Ovary (tissue), 10 donors: ENCODE measurements around the gene NR4A3. TPM values are rescaled to one million over a fixed set of nuclear protein-coding genes. Genes with fewer than 3 reads are reported as not detected.
A peak's percentile ranks its signal among the peaks of the same experiment; 100 is the strongest.

ENCODE experiments used
- DNase-seq, 5 donors: peaks; one replicate each; pipeline ENCODE4 v3.0.0-alpha.2; 2019 to 2020
- H3K27ac ChIP-seq, 2 donors: fragments of 200-600 bp; one replicate each; pipeline versions ENCODE4 v1.5.1 to v1.8.0; 2019 to 2022
- H3K27me3 ChIP-seq: fragments of 200-600 bp; one replicate; pipeline ENCODE4 v1.8.0; 2022
- H3K36me3 ChIP-seq: fragments of 200-600 bp; sonication (generic); one replicate; pipeline ENCODE4 v1.5.1; 2019
- H3K4me1 ChIP-seq: one replicate; pipeline ENCODE4 v1.8.1; 2013; ENCODE audit warnings: mild to moderate bottlenecking, moderate library complexity; ENCODE audit not compliant: insufficient read depth
- H3K4me3 ChIP-seq: fragments of 200-600 bp; sonication (generic); one replicate; pipeline ENCODE4 v1.5.1; 2017
- H3K9me3 ChIP-seq, 2 donors: fragments of 200-600 bp in 1 of 2; sonication (generic) in 1 of 2; one replicate each; pipeline versions ENCODE4 v1.5.1 to v1.8.1; 2013 to 2019; ENCODE audit warnings: mild to moderate bottlenecking in 1 of 2, moderate library complexity in 1 of 2
- EP300 ChIP-seq: sonication (generic); formaldehyde crosslinking; IDR thresholded peaks from one replicate; pipeline ENCODE4 v1.6.1; 2017; ENCODE audit warnings: antibody characterized with exemption
- POLR2A ChIP-seq: fragments of 450-650 bp; IDR thresholded peaks from one replicate; pipeline ENCODE4 v1.6.1; 2017; ENCODE audit warnings: antibody characterized with exemption, mild to moderate bottlenecking, moderate library complexity
- WGBS, 3 donors: extraction: QIAGEN DNeasy Blood & Tissue Kit in 1 of 3; methylation state at CpG; one replicate each; pipeline versions ENCODE4 v1.1.5 to v1.1.7; 2013 to 2017; 5-methylcytosine and 5-hydroxymethylcytosine counted together
- intact Hi-C, 4 donors: fragments of 100-400 bp; cut with DNase I; formaldehyde crosslinking; loops; one replicate each; pipeline versions ENCODE4 v1.11.0 to v1.15.1; 2022 to 2023
- long read RNA-seq, 3 donors: library from polyadenylated mRNA in 2 of 3; unstranded in 2 of 3; transcript quantifications; one replicate each; pipeline ENCODE4 v2.0.0 and lab custom pipeline, GENCODE V29; 2021 to 2026
- polyA plus RNA-seq, 2 donors: library from polyadenylated mRNA; stranded (reverse); fragments of 200-250 nt in 1 of 2; fragments of 350-450 nt in 1 of 2; fragmentation: Illumina TruSeq in 1 of 2; extraction: RNeasy Lipid Tissue Mini Kit (QIAGEN cat#74804) in 1 of 2; gene quantifications; one replicate each; pipeline ENCODE4 v1.2.3, GENCODE V29; 2013 to 2014
- total RNA-seq, 7 donors: library from RNA; depleted of rRNA in 2 of 7; stranded (reverse); fragments of >200 nt in 2 of 7; fragmentation: NEBNext Ultra II Directional in 3 of 7; extraction: Animal tissue kit (Norgen Biotek cat#: 25700) in 3 of 7; gene quantifications; one replicate each; pipeline versions ENCODE4 v1.1.0 to v1.2.4, GENCODE V29; 2016 to 2023
- TF ChIP-seq, protein P1 (sequence below), 3 donors: fragments of 450-650 bp in 2 of 3; fragments of 200-600 bp in 1 of 3; IDR thresholded peaks; one replicate each; pipeline versions ENCODE4 v1.5.1 to v1.8.0; 2016 to 2022; ENCODE audit warnings: antibody characterized with exemption in 3 of 3, mild to moderate bottlenecking in 1 of 3
- donor health status: DM: no; HTN: no; CAD: no; lungs with moderate emphysema.
- donor health status: DM: no; HTN: no; CAD: no.
- donor health status: Bipolar disorder and iron deficiency.
- donor health status: DM: yes; HTN: yes; CAD: no.
- donor health status: DM: no; HTN: no; CAD: no.
- donor health status: DM: yes; HTN: yes; CAD: no.

NR4A3 gene
- total RNA-seq (100 to 1,000 TPM in 1 of 7 donors, 10 to 100 TPM in 5, 1 to 10 TPM in 1; 9.0 to 177 (median 39.3) TPM), polyA plus RNA-seq (1 to 10 TPM; 2.8 to 3.4 TPM)
- long read RNA-seq, donor 1, partial matches to known transcripts = 0 of 1 reads
- long read RNA-seq, donor 1, other reads (novel, unspliced or antisense) = 1 of 1 reads
- long read RNA-seq, donor 2 = 0 reads
- long read RNA-seq, donor 3, partial matches to known transcripts = 0 of 2 reads
- long read RNA-seq, donor 3, other reads (novel, unspliced or antisense) = 2 of 2 reads

DNA sequence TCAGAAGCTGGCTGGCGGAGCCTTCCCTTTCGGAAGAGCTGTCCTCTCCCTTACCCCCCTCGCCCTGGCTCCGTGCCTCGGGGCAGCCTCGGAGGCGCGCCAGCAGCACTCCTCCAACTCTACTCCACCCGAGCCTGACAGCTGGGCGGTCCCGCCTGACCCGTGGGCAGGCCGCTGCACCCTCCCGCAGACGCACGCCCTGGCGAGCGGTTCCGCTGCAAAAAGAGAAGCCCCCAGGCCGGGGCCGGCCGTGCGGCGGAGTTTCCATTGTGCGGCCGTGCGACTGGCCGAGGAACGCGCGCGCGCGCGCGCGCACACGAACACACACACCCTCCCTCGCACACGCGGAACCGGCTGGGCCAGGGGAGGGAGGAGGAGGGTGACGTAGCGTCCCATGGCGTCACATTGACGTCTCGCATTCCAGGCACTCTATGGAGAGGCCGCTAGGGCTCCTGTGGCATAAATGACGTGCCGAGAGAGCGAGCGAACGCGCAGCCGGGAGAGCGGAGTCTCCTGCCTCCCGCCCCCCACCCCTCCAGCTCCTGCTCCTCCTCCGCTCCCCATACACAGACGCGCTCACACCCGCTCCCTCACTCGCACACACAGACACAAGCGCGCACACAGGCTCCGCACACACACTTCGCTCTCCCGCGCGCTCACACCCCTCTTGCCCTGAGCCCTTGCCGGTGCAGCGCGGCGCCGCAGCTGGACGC is at the start of gene NR4A3:
Gene NR4A3 (plus strand): TSS at position 490 of the 713 bp plus-strand sequence. CDS start 6,158 bp downstream, outside the sequence.
- Histone ChIP-seq H3K9me3 (no peaks in the 10 kb centered on the region), H3K27ac (peak within 1 kb of the TSS; percentile 98 to 99), H3K27me3 (no peaks in the 10 kb centered on the region), H3K4me3 (peak within 1 kb of the TSS; percentile 96), H3K36me3 (no peaks in the 10 kb centered on the region), H3K4me1 (peaks cover 4% of the 10 kb centered on the region)
- intact Hi-C loops = loop anchor here in 2 of 4 donors (5.0 to 10.0 kb wide), 2 partner anchors 83 to 86 kb away; partner anchors contain the start of gene STX17 (in 2 of the 2)
- TF ChIP-seq EP300 (peak; percentile 94), POLR2A (peak; percentile 87)
- TF ChIP-seq, protein P1, sequence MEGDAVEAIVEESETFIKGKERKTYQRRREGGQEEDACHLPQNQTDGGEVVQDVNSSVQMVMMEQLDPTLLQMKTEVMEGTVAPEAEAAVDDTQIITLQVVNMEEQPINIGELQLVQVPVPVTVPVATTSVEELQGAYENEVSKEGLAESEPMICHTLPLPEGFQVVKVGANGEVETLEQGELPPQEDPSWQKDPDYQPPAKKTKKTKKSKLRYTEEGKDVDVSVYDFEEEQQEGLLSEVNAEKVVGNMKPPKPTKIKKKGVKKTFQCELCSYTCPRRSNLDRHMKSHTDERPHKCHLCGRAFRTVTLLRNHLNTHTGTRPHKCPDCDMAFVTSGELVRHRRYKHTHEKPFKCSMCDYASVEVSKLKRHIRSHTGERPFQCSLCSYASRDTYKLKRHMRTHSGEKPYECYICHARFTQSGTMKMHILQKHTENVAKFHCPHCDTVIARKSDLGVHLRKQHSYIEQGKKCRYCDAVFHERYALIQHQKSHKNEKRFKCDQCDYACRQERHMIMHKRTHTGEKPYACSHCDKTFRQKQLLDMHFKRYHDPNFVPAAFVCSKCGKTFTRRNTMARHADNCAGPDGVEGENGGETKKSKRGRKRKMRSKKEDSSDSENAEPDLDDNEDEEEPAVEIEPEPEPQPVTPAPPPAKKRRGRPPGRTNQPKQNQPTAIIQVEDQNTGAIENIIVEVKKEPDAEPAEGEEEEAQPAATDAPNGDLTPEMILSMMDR (IDR thresholded peaks at IDR 0.05) = peak; percentile 11 to 80 (median 72)
- peak; percentile 92 to 97 (median 96) for DNase-seq
- WGBS, 3 donors = 0 to 1% (median 0%) methylated on average over 64 to 75 of the region's 75 CpGs

DNA sequence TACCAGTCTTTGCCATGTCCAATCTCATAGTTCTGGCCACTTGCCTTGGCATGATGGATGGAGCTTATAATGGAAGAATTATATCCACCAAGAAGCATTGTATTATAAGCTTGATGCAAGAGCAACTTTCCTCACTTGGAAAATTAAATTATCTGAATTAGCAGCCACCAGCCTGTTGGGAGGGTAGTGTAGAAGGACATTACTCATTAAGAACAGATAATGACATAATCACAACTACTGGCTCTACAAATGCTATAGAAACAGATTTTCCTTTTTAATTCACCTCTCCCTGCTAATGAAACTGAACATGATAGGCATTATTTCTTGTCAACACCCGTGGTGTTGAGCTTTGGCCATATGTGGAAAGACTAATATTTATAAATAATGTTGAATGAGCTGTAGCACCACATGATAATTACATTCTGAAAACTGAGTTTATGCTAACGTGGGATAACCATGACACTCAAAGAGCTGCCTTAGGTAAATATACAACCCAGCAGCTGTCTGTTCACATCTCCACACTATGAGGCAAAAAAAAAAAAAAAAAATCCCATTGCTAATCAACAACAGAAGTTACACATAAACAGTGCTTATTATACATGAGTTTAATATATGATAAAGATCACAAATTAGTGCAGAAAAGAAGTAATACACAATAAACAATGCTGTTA is 48.1 kb upstream of the NR4A3 start:
- WGBS, 3 donors = 31 to 68% (median 34%) methylated on average over 2 of the region's 2 CpGs
- no peak for DNase-seq
- no peaks in the 10 kb centered on the region for H3K27me3 ChIP-seq
- H3K4me3 ChIP-seq = no peak overlapping the region
- no peaks in the 10 kb centered on the region for H3K9me3 ChIP-seq
- H3K4me1 ChIP-seq = no peaks in the 10 kb centered on the region
- H3K27ac ChIP-seq = no peak overlapping the region
- H3K36me3 ChIP-seq = no peaks in the 10 kb centered on the region
- intact Hi-C loops = no loop called here
- TF ChIP-seq, protein P1 (IDR thresholded peaks at IDR 0.05) = no peak
- TF ChIP-seq POLR2A (no peak), EP300 (no peak)

DNA sequence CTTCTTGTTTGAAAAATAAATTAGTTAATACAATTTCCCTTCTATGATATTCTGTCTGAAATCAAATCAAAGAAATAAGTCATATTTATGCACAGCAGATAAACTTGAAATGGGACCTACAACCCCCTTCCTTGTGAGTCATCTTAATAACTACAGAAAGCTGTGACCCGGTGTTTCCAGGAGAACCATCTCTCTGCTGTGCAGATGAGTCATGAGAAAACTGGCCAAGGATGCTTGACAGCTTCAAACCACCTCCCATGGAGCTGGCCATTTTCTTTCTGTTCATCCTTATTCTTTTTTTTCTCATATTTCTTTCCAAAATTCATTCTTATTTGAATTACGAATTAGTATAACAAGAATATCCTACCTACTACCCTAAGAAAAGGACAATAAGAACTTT is 43.4 kb upstream of the NR4A3 start:
- Histone ChIP-seq H3K27me3 (no peaks in the 10 kb centered on the region), H3K36me3 (no peaks in the 10 kb centered on the region), H3K27ac (no peak overlapping the region), H3K4me3 (no peak overlapping the region), H3K4me1 (no peaks in the 10 kb centered on the region), H3K9me3 (no peaks in the 10 kb centered on the region)
- TF ChIP-seq, protein P1 (IDR thresholded peaks at IDR 0.05) = no peak
- no peak for TF ChIP-seq POLR2A
- DNase-seq = no peak
- WGBS, 3 donors = 56 to 70% (median 65%) methylated on average over 2 of the region's 2 CpGs
- intact Hi-C loops = no loop called here

DNA sequence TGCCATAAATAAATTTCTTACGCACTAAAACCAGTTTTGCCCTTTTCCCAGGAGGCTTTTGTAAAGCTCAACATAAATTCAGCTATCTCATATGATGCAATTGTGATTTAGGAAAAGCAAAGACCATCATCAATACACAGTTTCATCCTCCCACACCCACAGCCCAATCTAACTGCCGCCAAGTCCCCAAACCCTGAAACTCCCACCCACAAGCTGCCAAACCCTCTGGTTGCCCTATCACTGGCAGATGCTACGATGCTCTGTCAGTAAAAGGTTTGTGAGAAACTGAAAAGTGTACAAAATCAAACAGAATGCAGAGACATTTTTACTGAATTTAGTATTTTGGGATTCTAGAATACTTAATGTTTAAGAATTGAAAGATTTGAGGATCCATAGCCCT is 42.8 kb upstream of the NR4A3 start:
- DNase-seq = no peak
- TF ChIP-seq, protein P1 (IDR thresholded peaks at IDR 0.05) = no peak
- TF ChIP-seq POLR2A (no peak), EP300 (no peak)
- H3K9me3 ChIP-seq = no peaks in the 10 kb centered on the region
- no peak overlapping the region for H3K4me3 ChIP-seq
- no peaks in the 10 kb centered on the region for H3K4me1 ChIP-seq
- no peak overlapping the region for H3K27ac ChIP-seq
- intact Hi-C loops = no loop called here
- H3K36me3 ChIP-seq = no peaks in the 10 kb centered on the region
- 70 to 76% (median 73%) methylated on average over 3 of the region's 3 CpGs for WGBS, 3 donors
- H3K27me3 ChIP-seq = no peaks in the 10 kb centered on the region
